CD8-positive, alpha-beta memory T cell (primary cell): ENCODE measurements around the gene CLCN7. TPM values are rescaled to one million over a fixed set of nuclear protein-coding genes. Genes with fewer than 3 reads are reported as not detected.

ENCODE experiments used
- CTCF ChIA-PET: fragments of 350-600 bp; sonication (Branson Sonifier 250); formaldehyde crosslinking; loops from one replicate; lab custom pipeline; 2021; ENCODE audit warnings: antibody characterized with exemption; lab: Charles Lee
- POLR2A ChIA-PET: fragments of 350-600 bp; sonication (Branson Sonifier 250); formaldehyde crosslinking; loops from one replicate; lab custom pipeline; 2021; ENCODE audit warnings: antibody characterized with exemption; lab: Charles Lee
- DNase-seq, 5 donors: peaks; one replicate each; pipeline versions ENCODE4 v3.0.0 to v3.0.0-alpha.2; 2020 to 2022; ENCODE audit warnings: mixed read lengths in 1 of 5
- H3K27ac ChIP-seq: one replicate; pipeline ENCODE4 v1.7.0; 2013; ENCODE audit warnings: low read depth, mild to moderate bottlenecking, low read length, moderate library complexity
- H3K27me3 ChIP-seq: 2 replicates; pipeline ENCODE4 v1.7.0; 2013; ENCODE audit warnings: low read length, mild to moderate bottlenecking; ENCODE audit not compliant: insufficient read depth, poor library complexity, severe bottlenecking
- H3K36me3 ChIP-seq: 2 replicates; pipeline ENCODE4 v1.7.0; 2013; ENCODE audit warnings: mild to moderate bottlenecking, low read length, moderate library complexity; ENCODE audit not compliant: insufficient read depth
- H3K4me1 ChIP-seq: 2 replicates; pipeline ENCODE4 v1.7.0; 2013; ENCODE audit warnings: mild to moderate bottlenecking, low read length, moderate library complexity; ENCODE audit not compliant: insufficient read depth
- H3K4me3 ChIP-seq: 2 replicates; pipeline ENCODE4 v1.7.0; 2013; ENCODE audit warnings: mild to moderate bottlenecking, low read length
- H3K9me3 ChIP-seq: 2 replicates; pipeline ENCODE4 v1.7.0; 2013; ENCODE audit warnings: mild to moderate bottlenecking, low read length
- H3K27ac Mint-ChIP-seq, 8 donors: one replicate each; pipeline ENCODE4 v1.8.0; 2020 to 2021; ENCODE audit warnings: mixed read lengths in 8 of 8, mild to moderate bottlenecking in 6 of 8, inconsistent platforms in 3 of 8, moderate library complexity in 3 of 8
- H3K27me3 Mint-ChIP-seq, 2 donors: one replicate each; pipeline ENCODE4 v1.8.0; 2020 to 2021; ENCODE audit warnings: mixed read lengths in 2 of 2, mild to moderate bottlenecking in 1 of 2, moderate library complexity in 1 of 2
- H3K36me3 Mint-ChIP-seq, 3 donors: one replicate each; pipeline ENCODE4 v1.8.0; 2020 to 2021; ENCODE audit warnings: mixed read lengths in 3 of 3, inconsistent platforms in 1 of 3, mild to moderate bottlenecking in 1 of 3
- H3K4me1 Mint-ChIP-seq, 3 donors: one replicate each; pipeline ENCODE4 v1.8.0; 2020 to 2021; ENCODE audit warnings: mixed read lengths in 3 of 3, inconsistent platforms in 1 of 3, mild to moderate bottlenecking in 1 of 3
- H3K4me3 Mint-ChIP-seq, 7 donors: one replicate each; pipeline ENCODE4 v1.8.0; 2020 to 2021; ENCODE audit warnings: mixed read lengths in 7 of 7, mild to moderate bottlenecking in 6 of 7, moderate library complexity in 4 of 7, inconsistent platforms in 2 of 7
- H3K9me3 Mint-ChIP-seq, 5 donors: one replicate each; pipeline ENCODE4 v1.8.0; 2020 to 2022; ENCODE audit warnings: mixed read lengths in 5 of 5, mild to moderate bottlenecking in 3 of 5, moderate library complexity in 2 of 5, inconsistent platforms in 1 of 5
- polyA plus RNA-seq: library from polyadenylated mRNA; unstranded; fragments of 300-500 nt; fragmentation: Illumina TruSeq; gene quantifications from one replicate; pipeline ENCODE4 v1.2.3, GENCODE V29; 2021
- total RNA-seq, 2 experiments: library from RNA; stranded (reverse); gene quantifications; one replicate each; pipeline ENCODE4 v1.2.3, GENCODE V29; 2021

The CLCN7 gene
- total and polyA plus RNA-seq, 3 experiments from 2014 or later = 29.3 to 59.1 (median 52.8) TPM

- Histone ChIP-seq H3K36me3 (no peaks in the 10 kb centered on the region), H3K9me3 (no peaks in the 10 kb centered on the region), H3K27ac (no peak overlapping the region), H3K4me3 (no peak overlapping the region), H3K4me1 (no peaks in the 10 kb centered on the region), H3K27me3 (no peaks in the 10 kb centered on the region)
- Mint-ChIP-seq H3K27ac (peak overlapping the region in 1 of 8 donors; percentile 76), H3K27me3 (no peaks in the 10 kb centered on the region), H3K36me3 (peaks cover 0 to 62% (median 3%) of the 10 kb centered on the region in 3 donors), H3K9me3 (no peaks in the 10 kb centered on the region), H3K4me3 (no peak overlapping the region), H3K4me1 (peaks cover 0 to 8% (median 2%) of the 10 kb centered on the region in 3 donors)
- ChIA-PET POLR2A (interaction anchor here (0.6 kb wide), 1 partner anchor 26 kb away, joined by 4 read pairs; no protein-coding TSS in a partner anchor), CTCF (no interaction called here)
- peak in 1 of 5 donors; percentile 39 for DNase-seq
Measured at GRCh38 chr16:1458977-1459341, 15.9 kb downstream of the CLCN7 start.

- Mint-ChIP-seq H3K4me1 (peaks cover 0 to 12% (median 4%) of the 10 kb centered on the region in 3 donors), H3K36me3 (peaks cover 0 to 65% (median 3%) of the 10 kb centered on the region in 3 donors), H3K4me3 (no peak overlapping the region), H3K27me3 (no peaks in the 10 kb centered on the region), H3K27ac (peak overlapping the region in 2 of 8 donors; percentile 68 to 76), H3K9me3 (no peaks in the 10 kb centered on the region)
- Histone ChIP-seq H3K4me1 (no peaks in the 10 kb centered on the region), H3K9me3 (no peaks in the 10 kb centered on the region), H3K4me3 (no peak overlapping the region), H3K27ac (no peak overlapping the region), H3K27me3 (no peaks in the 10 kb centered on the region), H3K36me3 (no peaks in the 10 kb centered on the region)
- DNase-seq = no peak
- ChIA-PET POLR2A (interaction anchor here (0.6 kb wide), 1 partner anchor 27 kb away, joined by 4 read pairs; no protein-coding TSS in a partner anchor), CTCF (no interaction called here)
Measured at GRCh38 chr16:1458336-1458976, 16.4 kb downstream of the CLCN7 start.

- H3K4me1 ChIP-seq = no peaks in the 10 kb centered on the region
- no peak overlapping the region for H3K27ac ChIP-seq
- H3K9me3 ChIP-seq = no peaks in the 10 kb centered on the region
- H3K27me3 Mint-ChIP-seq = no peaks in the 10 kb centered on the region
- ChIA-PET POLR2A (no interaction called here), CTCF (no interaction called here)
- H3K4me3 ChIP-seq = no peak overlapping the region
- DNase-seq = no peak
- peaks cover 0 to 67% (median 3%) of the 10 kb centered on the region in 3 donors for H3K36me3 Mint-ChIP-seq
- H3K27me3 ChIP-seq = no peaks in the 10 kb centered on the region
- no peak overlapping the region for H3K4me3 Mint-ChIP-seq
- H3K4me1 Mint-ChIP-seq = peaks cover 0 to 12% (median 5%) of the 10 kb centered on the region in 3 donors
- H3K36me3 ChIP-seq = no peaks in the 10 kb centered on the region
- no peaks in the 10 kb centered on the region for H3K9me3 Mint-ChIP-seq
- no peak overlapping the region for H3K27ac Mint-ChIP-seq
Measured at GRCh38 chr16:1457489-1458245, 17.2 kb downstream of the CLCN7 start.

- H3K4me1 Mint-ChIP-seq = peaks cover 0 to 12% (median 5%) of the 10 kb centered on the region in 3 donors
- Histone ChIP-seq H3K9me3 (no peaks in the 10 kb centered on the region), H3K27me3 (no peaks in the 10 kb centered on the region), H3K4me3 (no peak overlapping the region), H3K36me3 (no peaks in the 10 kb centered on the region), H3K4me1 (no peaks in the 10 kb centered on the region), H3K27ac (no peak overlapping the region)
- peaks cover 0 to 68% (median 3%) of the 10 kb centered on the region in 3 donors for H3K36me3 Mint-ChIP-seq
- no peak for DNase-seq
- H3K4me3 Mint-ChIP-seq = no peak overlapping the region
- ChIA-PET POLR2A (no interaction called here), CTCF (no interaction called here)
- no peak overlapping the region for H3K27ac Mint-ChIP-seq
- H3K27me3 Mint-ChIP-seq = no peaks in the 10 kb centered on the region
- H3K9me3 Mint-ChIP-seq = no peaks in the 10 kb centered on the region
Measured at GRCh38 chr16:1456951-1457350, 17.9 kb downstream of the CLCN7 start.

GRCh38 chr16:1455190-1456171, 19.3 kb downstream of the CLCN7 start:
- Histone ChIP-seq H3K9me3 (no peaks in the 10 kb centered on the region), H3K4me3 (no peak overlapping the region), H3K27me3 (no peaks in the 10 kb centered on the region), H3K36me3 (no peaks in the 10 kb centered on the region), H3K4me1 (no peaks in the 10 kb centered on the region), H3K27ac (no peak overlapping the region)
- H3K9me3 Mint-ChIP-seq = no peaks in the 10 kb centered on the region
- H3K27ac Mint-ChIP-seq = no peak overlapping the region
- no peak for DNase-seq
- CTCF ChIA-PET = no interaction called here
- POLR2A ChIA-PET = no interaction called here
- peak overlapping the region in 1 of 7 donors; percentile 27 for H3K4me3 Mint-ChIP-seq
- H3K27me3 Mint-ChIP-seq = no peaks in the 10 kb centered on the region
- H3K4me1 Mint-ChIP-seq = peaks cover 0 to 12% (median 5%) of the 10 kb centered on the region in 3 donors
- peaks cover 0 to 62% (median 2%) of the 10 kb centered on the region in 3 donors for H3K36me3 Mint-ChIP-seq

- Mint-ChIP-seq H3K9me3 (no peaks in the 10 kb centered on the region), H3K4me3 (no peak overlapping the region), H3K27ac (no peak overlapping the region), H3K36me3 (peaks cover 0 to 63% (median 0%) of the 10 kb centered on the region in 3 donors), H3K27me3 (no peaks in the 10 kb centered on the region), H3K4me1 (peaks cover 0 to 12% (median 5%) of the 10 kb centered on the region in 3 donors)
- H3K27me3 ChIP-seq = no peaks in the 10 kb centered on the region
- no peaks in the 10 kb centered on the region for H3K4me1 ChIP-seq
- CTCF ChIA-PET = no interaction called here
- POLR2A ChIA-PET = no interaction called here
- H3K4me3 ChIP-seq = no peak overlapping the region
- no peak overlapping the region for H3K27ac ChIP-seq
- no peak for DNase-seq
- no peaks in the 10 kb centered on the region for H3K36me3 ChIP-seq
- H3K9me3 ChIP-seq = no peaks in the 10 kb centered on the region
Measured at GRCh38 chr16:1454561-1454960, 20.3 kb downstream of the CLCN7 start.

- Mint-ChIP-seq H3K4me1 (peaks cover 0 to 8% (median 5%) of the 10 kb centered on the region in 3 donors), H3K27me3 (no peaks in the 10 kb centered on the region), H3K27ac (peak overlapping the region in 1 of 8 donors; percentile 63), H3K9me3 (no peaks in the 10 kb centered on the region), H3K4me3 (peak overlapping the region in 1 of 7 donors; percentile 53), H3K36me3 (peaks cover 0 to 66% (median 0%) of the 10 kb centered on the region in 3 donors)
- no peak overlapping the region for H3K4me3 ChIP-seq
- no peaks in the 10 kb centered on the region for H3K4me1 ChIP-seq
- no peaks in the 10 kb centered on the region for H3K36me3 ChIP-seq
- CTCF ChIA-PET = no interaction called here
- no peaks in the 10 kb centered on the region for H3K9me3 ChIP-seq
- no peaks in the 10 kb centered on the region for H3K27me3 ChIP-seq
- POLR2A ChIA-PET = interaction anchor here (0.6 kb wide), 1 partner anchor 13 kb away, joined by 5 read pairs; no protein-coding TSS in a partner anchor
- no peak for DNase-seq
- no peak overlapping the region for H3K27ac ChIP-seq
Measured at GRCh38 chr16:1453316-1453715, 21.5 kb downstream of the CLCN7 start.
